Activated T-helper 17 cell treated with anti-CD3 and anti-CD28 coated beads, Interleukin-2, amount 50 U/mL, for 72 hours (primary cell): ENCODE data around the gene EXOSC7. TPM values are rescaled to one million over a fixed set of nuclear protein-coding genes. Genes with fewer than 3 reads are reported as not detected.
"Not testable (repeated sequence)": the region's sequence is repeated elsewhere in the genome, so short reads cannot be mapped to it uniquely, and the experiment has no call there.

Experiments used
- ATAC-seq: fragments of 150-1000 bp; cut with Tn5 transposase; replicated peaks from 2 replicates; pipeline ENCODE4 v1.10.0; 2021; ENCODE audit warnings: mild to moderate bottlenecking, moderate library complexity
- H3K27ac Mint-ChIP-seq: one replicate; pipeline ENCODE4 v1.8.0; 2022; ENCODE audit warnings: mixed read lengths
- H3K27me3 Mint-ChIP-seq: one replicate; pipeline ENCODE4 v1.8.0; 2022; ENCODE audit warnings: mixed read lengths
- H3K36me3 Mint-ChIP-seq: one replicate; pipeline ENCODE4 v1.8.0; 2022; ENCODE audit warnings: low read depth, mild to moderate bottlenecking, mixed read lengths
- H3K4me1 Mint-ChIP-seq: one replicate; pipeline ENCODE4 v1.8.0; 2022; ENCODE audit warnings: mixed read lengths
- H3K4me3 Mint-ChIP-seq: one replicate; pipeline ENCODE4 v1.8.0; 2022; ENCODE audit warnings: mild to moderate bottlenecking, mixed read lengths
- H3K9me3 Mint-ChIP-seq: one replicate; pipeline ENCODE4 v1.8.0; 2022; ENCODE audit warnings: mixed read lengths
- total RNA-seq, 2 donors: library from RNA; stranded (reverse); gene quantifications; one replicate each; pipeline ENCODE4 v1.2.3, GENCODE V29; 2022

Gene EXOSC7
- total RNA-seq, 2 donors from 2014 or later = 47.0 to 70.5 TPM

- Mint-ChIP-seq H3K4me3 (no peak overlapping the region), H3K36me3 (no peaks in the 10 kb centered on the region), H3K4me1 (peaks cover 20% of the 10 kb centered on the region), H3K27me3 (no peaks in the 10 kb centered on the region), H3K9me3 (no peaks in the 10 kb centered on the region), H3K27ac (no peak overlapping the region)
- ATAC-seq = no peak
Measured at GRCh38 chr3:44970926-44971490, 5.0 kb upstream of the EXOSC7 start.

GRCh38 chr3:44974416-44974815, 1.6 kb upstream of the EXOSC7 start:
- Mint-ChIP-seq H3K4me3 (peak overlapping the region; percentile 96), H3K27me3 (no peaks in the 10 kb centered on the region), H3K4me1 (peaks cover 34% of the 10 kb centered on the region), H3K36me3 (peaks cover 18% of the 10 kb centered on the region), H3K9me3 (no peaks in the 10 kb centered on the region), H3K27ac (no peak overlapping the region)
- ATAC-seq = no peak

- Mint-ChIP-seq H3K36me3 (peaks cover 29% of the 10 kb centered on the region), H3K4me1 (peaks cover 36% of the 10 kb centered on the region), H3K4me3 (peak overlapping the region; percentile 32), H3K27ac (peak overlapping the region; percentile 13), H3K9me3 (no peaks in the 10 kb centered on the region), H3K27me3 (no peaks in the 10 kb centered on the region)
- peak; percentile 44 for ATAC-seq
Measured at GRCh38 chr3:44981220-44981619, 5.2 kb downstream of the EXOSC7 start.

- H3K9me3 Mint-ChIP-seq = no peaks in the 10 kb centered on the region
- H3K36me3 Mint-ChIP-seq = peaks cover 24% of the 10 kb centered on the region
- no peaks in the 10 kb centered on the region for H3K27me3 Mint-ChIP-seq
- peak overlapping the region; percentile 13 for H3K27ac Mint-ChIP-seq
- peak overlapping the region; percentile 32 for H3K4me3 Mint-ChIP-seq
- peaks cover 36% of the 10 kb centered on the region for H3K4me1 Mint-ChIP-seq
- ATAC-seq = peak; percentile 69
Measured at GRCh38 chr3:44981751-44982150, 5.7 kb downstream of the EXOSC7 start.

- peaks cover 27% of the 10 kb centered on the region for H3K4me1 Mint-ChIP-seq
- peak overlapping the region; percentile 13 for H3K27ac Mint-ChIP-seq
- no peak overlapping the region for H3K4me3 Mint-ChIP-seq
- H3K9me3 Mint-ChIP-seq = no peaks in the 10 kb centered on the region
- ATAC-seq = no peak
- no peaks in the 10 kb centered on the region for H3K27me3 Mint-ChIP-seq
- H3K36me3 Mint-ChIP-seq = peaks cover 15% of the 10 kb centered on the region
Measured at GRCh38 chr3:44982817-44983216, 6.8 kb downstream of the EXOSC7 start.

- no peaks in the 10 kb centered on the region for H3K9me3 Mint-ChIP-seq
- H3K36me3 Mint-ChIP-seq = peaks cover 14% of the 10 kb centered on the region
- H3K27ac Mint-ChIP-seq = no peak overlapping the region
- H3K27me3 Mint-ChIP-seq = no peaks in the 10 kb centered on the region
- ATAC-seq = no peak
- H3K4me1 Mint-ChIP-seq = peaks cover 22% of the 10 kb centered on the region
- H3K4me3 Mint-ChIP-seq = no peak overlapping the region
Measured at GRCh38 chr3:44983484-44983941, 7.5 kb downstream of the EXOSC7 start.

- Mint-ChIP-seq H3K27me3 (no peaks in the 10 kb centered on the region), H3K9me3 (no peaks in the 10 kb centered on the region), H3K36me3 (peaks cover 22% of the 10 kb centered on the region), H3K27ac (no peak overlapping the region), H3K4me3 (no peak overlapping the region), H3K4me1 (peaks cover 25% of the 10 kb centered on the region)
- no peak for ATAC-seq
Measured at GRCh38 chr3:44984335-44984734, 8.3 kb downstream of the EXOSC7 start.

GRCh38 chr3:44986330-44986729, 10.3 kb downstream of the EXOSC7 start:
- H3K27ac Mint-ChIP-seq, H3K27me3 Mint-ChIP-seq, H3K4me3 Mint-ChIP-seq, H3K9me3 Mint-ChIP-seq, ATAC-seq: not testable (repeated sequence)
- H3K36me3 Mint-ChIP-seq = peaks cover 42% of the 10 kb centered on the region
- peaks cover 24% of the 10 kb centered on the region for H3K4me1 Mint-ChIP-seq

GRCh38 chr3:44987332-44987731, 11.3 kb downstream of the EXOSC7 start:
- Mint-ChIP-seq H3K27ac (no peak overlapping the region), H3K9me3 (no peaks in the 10 kb centered on the region), H3K4me3 (no peak overlapping the region)

GRCh38 chr3:44988073-44988472, 12.0 kb downstream of the EXOSC7 start:
- Mint-ChIP-seq H3K36me3 (peaks cover 59% of the 10 kb centered on the region), H3K27me3 (no peaks in the 10 kb centered on the region)

More at GRCh38 chr3:44987332-44987731, 11.3 kb downstream of the EXOSC7 start:
- H3K4me1 Mint-ChIP-seq = peaks cover 24% of the 10 kb centered on the region
- peaks cover 52% of the 10 kb centered on the region for H3K36me3 Mint-ChIP-seq
- H3K27me3 Mint-ChIP-seq = no peaks in the 10 kb centered on the region
- no peak for ATAC-seq

GRCh38 chr3:44989141-44989540, 13.1 kb downstream of the EXOSC7 start:
- no peak for ATAC-seq
- Mint-ChIP-seq H3K27ac (no peak overlapping the region), H3K36me3 (peaks cover 70% of the 10 kb centered on the region)

More at GRCh38 chr3:44988073-44988472, 12.0 kb downstream of the EXOSC7 start:
- ATAC-seq = no peak
- Mint-ChIP-seq H3K4me1 (peaks cover 29% of the 10 kb centered on the region), H3K9me3 (no peaks in the 10 kb centered on the region), H3K27ac (no peak overlapping the region), H3K4me3 (no peak overlapping the region)

GRCh38 chr3:44989636-44990373, 13.8 kb downstream of the EXOSC7 start:
- H3K4me3 Mint-ChIP-seq = no peak overlapping the region
- H3K27ac Mint-ChIP-seq = no peak overlapping the region
- no peak for ATAC-seq
- H3K36me3 Mint-ChIP-seq = peaks cover 75% of the 10 kb centered on the region
- H3K9me3 Mint-ChIP-seq = no peaks in the 10 kb centered on the region
- H3K4me1 Mint-ChIP-seq = peaks cover 34% of the 10 kb centered on the region
- no peaks in the 10 kb centered on the region for H3K27me3 Mint-ChIP-seq

More at GRCh38 chr3:44989141-44989540, 13.1 kb downstream of the EXOSC7 start:
- no peak overlapping the region for H3K4me3 Mint-ChIP-seq
- peaks cover 29% of the 10 kb centered on the region for H3K4me1 Mint-ChIP-seq
- no peaks in the 10 kb centered on the region for H3K9me3 Mint-ChIP-seq
- H3K27me3 Mint-ChIP-seq = no peaks in the 10 kb centered on the region

GRCh38 chr3:44991326-44991725, 15.3 kb downstream of the EXOSC7 start:
- H3K4me3 Mint-ChIP-seq = peak overlapping the region; percentile 35
- no peaks in the 10 kb centered on the region for H3K27me3 Mint-ChIP-seq
- ATAC-seq = no peak
- peaks cover 79% of the 10 kb centered on the region for H3K36me3 Mint-ChIP-seq
- H3K27ac Mint-ChIP-seq = peak overlapping the region; percentile 54
- H3K4me1 Mint-ChIP-seq = peaks cover 42% of the 10 kb centered on the region
- no peaks in the 10 kb centered on the region for H3K9me3 Mint-ChIP-seq

GRCh38 chr3:44992555-44993470, 16.8 kb downstream of the EXOSC7 start:
- Mint-ChIP-seq H3K27ac (peak overlapping the region; percentile 33), H3K9me3 (no peaks in the 10 kb centered on the region), H3K36me3 (peaks cover 94% of the 10 kb centered on the region), H3K4me3 (no peak overlapping the region), H3K27me3 (no peaks in the 10 kb centered on the region), H3K4me1 (peaks cover 47% of the 10 kb centered on the region)
- no peak for ATAC-seq
